Thoracic aorta (tissue), 2 donors: ENCODE data around the gene CASS4. TPM values are rescaled to one million over a fixed set of nuclear protein-coding genes. Genes with fewer than 3 reads are reported as not detected.
A peak's percentile ranks its signal among the peaks of the same experiment; 100 is the strongest.
"Not testable (repeated sequence)": the region's sequence is repeated elsewhere in the genome, so short reads cannot be mapped to it uniquely, and the experiment has no call there.

Experiments used
- ATAC-seq: fragments of 150-250 bp; one replicate; pipeline ENCODE4 v1.8.0; 2017; ENCODE audit warnings: low read depth; ENCODE audit not compliant: insufficient number of reproducible peaks, low FRiP score
- DNase-seq: peaks from one replicate; pipeline ENCODE4 v3.0.0-alpha.2; 2020; ENCODE audit warnings: low spot score
- H3K27ac ChIP-seq, 2 donors: fragments of 200-600 bp; sonication (generic); 1 replicate in 1 of 2; 2 replicates in 1 of 2; pipeline ENCODE4 v1.5.1; 2016; ENCODE audit warnings: mild to moderate bottlenecking in 2 of 2, moderate library complexity in 2 of 2
- H3K27me3 ChIP-seq: fragments of 200-600 bp; sonication (generic); replicated peaks from 2 replicates; pipeline ENCODE4 v1.6.0; 2016; ENCODE audit warnings: mild to moderate bottlenecking; ENCODE audit not compliant: insufficient read depth
- H3K36me3 ChIP-seq: fragments of 200-600 bp; sonication (generic); one replicate; pipeline ENCODE4 v1.5.1; 2016
- H3K4me1 ChIP-seq, 2 donors: fragments of 200-600 bp; sonication (generic); 1 replicate in 1 of 2; 2 replicates in 1 of 2; pipeline versions ENCODE4 v1.5.1 to v1.6.0; 2016; ENCODE audit warnings: low read depth in 2 of 2, mild to moderate bottlenecking in 1 of 2; ENCODE audit not compliant: control insufficient read depth in 1 of 2
- H3K4me3 ChIP-seq: fragments of 200-600 bp; sonication (generic); 2 replicates; pipeline ENCODE4 v1.5.1; 2016; ENCODE audit warnings: mild to moderate bottlenecking
- H3K9me3 ChIP-seq: fragments of 200-600 bp; sonication (generic); 2 replicates; pipeline ENCODE4 v1.5.1; 2016
- total RNA-seq, 2 donors: library from RNA; depleted of rRNA; stranded (reverse); fragments of >200 nt; gene quantifications; one replicate each; pipeline versions ENCODE4 v1.1.0 to v1.2.3, GENCODE V29; 2016
- TF ChIP-seq, protein P1 (sequence below): fragments of 200-600 bp; sonication (generic); IDR thresholded peaks from one replicate; pipeline ENCODE4 v1.5.1; 2019; ENCODE audit warnings: antibody characterized with exemption

The CASS4 gene
- total RNA-seq, 2 donors from 2014 or later: 3.0 to 3.1 TPM

DNA sequence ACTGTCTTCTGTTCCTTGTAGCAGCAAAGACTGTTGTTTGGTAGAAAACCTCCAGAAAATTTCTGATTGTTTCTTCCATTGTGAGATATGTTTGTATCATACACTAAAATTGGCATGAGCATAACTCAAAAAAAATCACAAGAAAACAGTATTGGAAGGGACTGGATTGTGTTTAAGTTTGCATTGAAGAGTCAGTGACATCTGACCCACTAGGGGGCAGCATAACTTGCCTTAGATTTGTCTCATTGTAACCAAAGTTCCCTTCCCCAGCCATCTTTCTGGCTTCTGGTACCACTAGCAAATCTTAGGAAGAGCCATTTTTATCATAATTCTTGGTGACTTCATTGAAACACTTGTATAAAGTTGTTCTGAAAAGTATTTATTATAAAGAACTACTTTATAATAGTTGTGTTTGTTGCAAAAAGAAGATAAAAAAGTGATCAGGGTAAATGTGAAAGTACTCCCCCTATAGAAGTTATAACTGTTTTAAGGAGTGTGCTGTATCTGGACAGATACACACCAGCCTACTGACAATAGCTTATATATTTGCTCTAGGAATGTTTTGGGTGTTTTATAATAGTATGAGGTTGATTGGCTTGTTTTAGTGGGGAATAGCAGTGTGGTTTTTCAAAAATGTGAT is 11.9 kb upstream of the CASS4 start:
- TF ChIP-seq, protein P1, sequence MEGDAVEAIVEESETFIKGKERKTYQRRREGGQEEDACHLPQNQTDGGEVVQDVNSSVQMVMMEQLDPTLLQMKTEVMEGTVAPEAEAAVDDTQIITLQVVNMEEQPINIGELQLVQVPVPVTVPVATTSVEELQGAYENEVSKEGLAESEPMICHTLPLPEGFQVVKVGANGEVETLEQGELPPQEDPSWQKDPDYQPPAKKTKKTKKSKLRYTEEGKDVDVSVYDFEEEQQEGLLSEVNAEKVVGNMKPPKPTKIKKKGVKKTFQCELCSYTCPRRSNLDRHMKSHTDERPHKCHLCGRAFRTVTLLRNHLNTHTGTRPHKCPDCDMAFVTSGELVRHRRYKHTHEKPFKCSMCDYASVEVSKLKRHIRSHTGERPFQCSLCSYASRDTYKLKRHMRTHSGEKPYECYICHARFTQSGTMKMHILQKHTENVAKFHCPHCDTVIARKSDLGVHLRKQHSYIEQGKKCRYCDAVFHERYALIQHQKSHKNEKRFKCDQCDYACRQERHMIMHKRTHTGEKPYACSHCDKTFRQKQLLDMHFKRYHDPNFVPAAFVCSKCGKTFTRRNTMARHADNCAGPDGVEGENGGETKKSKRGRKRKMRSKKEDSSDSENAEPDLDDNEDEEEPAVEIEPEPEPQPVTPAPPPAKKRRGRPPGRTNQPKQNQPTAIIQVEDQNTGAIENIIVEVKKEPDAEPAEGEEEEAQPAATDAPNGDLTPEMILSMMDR: peak; percentile 59
- peaks cover 56% of the 10 kb centered on the region for H3K36me3 ChIP-seq
- ATAC-seq: no peak

DNA sequence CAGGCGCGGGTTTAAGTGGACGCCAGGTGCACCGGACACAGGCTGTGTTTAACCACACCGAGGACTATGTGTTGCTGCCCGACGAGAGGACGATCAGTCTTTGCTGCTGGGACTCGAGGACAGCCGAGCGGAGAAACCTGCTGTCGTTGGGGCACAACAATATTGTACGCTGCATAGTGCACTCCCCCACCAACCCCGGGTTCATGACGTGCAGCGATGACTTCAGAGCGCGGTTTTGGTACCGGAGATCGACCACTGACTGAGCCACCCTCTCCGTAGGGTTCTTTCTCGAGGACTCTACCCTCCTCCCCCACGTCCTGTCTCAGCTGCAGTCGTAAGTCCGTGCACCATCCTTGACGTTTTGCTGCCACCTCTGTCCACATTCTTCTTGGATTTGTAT is 8.6 kb upstream of the CASS4 start:
- H3K36me3 ChIP-seq: peaks cover 50% of the 10 kb centered on the region
- ATAC-seq: no peak

More for the DNA sequence above, 11.9 kb upstream of the CASS4 start:
- Histone ChIP-seq H3K27me3 (no peaks in the 10 kb centered on the region), H3K27ac (no peak overlapping the region), H3K9me3 (no peaks in the 10 kb centered on the region), H3K4me3 (no peak overlapping the region), H3K4me1 (no peaks in the 10 kb centered on the region)
- peak; percentile 18 for DNase-seq

DNA sequence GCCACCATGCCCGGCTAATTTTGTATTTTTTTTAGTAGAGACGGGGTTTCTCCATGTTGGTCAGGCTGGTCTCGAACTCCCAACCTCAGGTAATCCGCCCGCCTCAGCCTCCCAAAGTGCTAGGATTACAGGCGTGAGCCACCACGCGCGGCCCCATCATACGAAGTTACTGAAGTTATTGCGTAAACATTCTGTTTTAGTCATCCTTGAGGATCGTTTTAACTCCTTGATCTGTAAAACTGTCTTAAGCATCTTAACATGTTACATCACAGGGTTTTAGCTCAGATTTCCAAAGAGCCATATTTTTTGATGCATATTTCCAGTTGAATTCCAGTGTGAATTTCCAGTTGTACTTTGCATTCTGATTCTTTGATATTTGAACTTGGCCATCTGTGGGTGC is 6.7 kb upstream of the CASS4 start:
- H3K36me3 ChIP-seq: peaks cover 36% of the 10 kb centered on the region
- DNase-seq, H3K27me3 ChIP-seq, H3K4me3 ChIP-seq, ATAC-seq, H3K9me3 ChIP-seq, H3K27ac ChIP-seq, H3K4me1 ChIP-seq: not testable (repeated sequence)

More for the DNA sequence above, 8.6 kb upstream of the CASS4 start:
- DNase-seq: no peak
- Histone ChIP-seq H3K4me1 (no peaks in the 10 kb centered on the region), H3K4me3 (no peak overlapping the region), H3K9me3 (no peaks in the 10 kb centered on the region), H3K27ac (no peak overlapping the region), H3K27me3 (no peaks in the 10 kb centered on the region)
- TF ChIP-seq, protein P1: no peak

DNA sequence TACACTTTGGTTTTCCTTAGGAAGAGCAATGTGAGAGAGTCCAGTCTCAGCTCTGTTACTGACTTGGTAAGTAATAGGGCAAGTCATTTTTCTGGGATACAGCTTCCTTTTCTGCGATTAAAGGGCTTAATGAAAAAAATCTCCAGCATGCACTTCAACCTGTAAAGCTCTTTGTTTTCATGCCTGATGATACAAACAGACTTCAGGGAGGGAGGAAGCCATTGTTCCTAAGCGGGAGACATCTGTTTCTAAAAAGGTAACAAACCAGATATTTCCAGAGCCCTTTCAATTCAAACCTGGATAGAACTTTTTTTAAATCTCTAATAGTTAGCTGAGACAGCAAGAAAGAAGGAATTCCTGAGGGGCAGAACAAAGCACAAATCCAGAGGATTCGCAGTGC is 5.2 kb upstream of the CASS4 start:
- ATAC-seq (no peak), DNase-seq (no peak)
- H3K36me3 ChIP-seq: peaks cover 27% of the 10 kb centered on the region
- no peaks in the 10 kb centered on the region for H3K9me3 ChIP-seq
- TF ChIP-seq, protein P1: no peak
- H3K27me3 ChIP-seq: no peaks in the 10 kb centered on the region
- no peaks in the 10 kb centered on the region for H3K4me1 ChIP-seq
- no peak overlapping the region for H3K27ac ChIP-seq
- no peak overlapping the region for H3K4me3 ChIP-seq

DNA sequence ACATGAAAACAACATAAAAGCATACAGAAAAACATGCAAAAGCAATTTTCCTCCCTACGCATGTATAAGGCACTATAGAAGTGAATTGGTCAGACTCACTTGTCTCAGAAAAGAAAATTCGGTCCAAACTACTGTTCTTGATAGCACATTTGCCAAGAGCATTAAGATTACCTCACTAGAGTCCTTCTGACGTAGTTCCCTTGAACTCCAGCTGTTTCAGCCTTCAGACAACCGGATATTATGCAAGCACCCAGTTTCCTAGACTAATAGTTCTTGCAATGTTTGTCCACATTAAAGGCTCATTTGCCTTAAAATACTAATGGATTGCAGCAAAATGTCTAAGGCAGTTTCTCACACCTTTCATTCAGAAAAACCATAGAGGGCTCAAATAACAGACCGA is 2.5 kb upstream of the CASS4 start:
- Histone ChIP-seq H3K27ac (no peak overlapping the region), H3K27me3 (no peaks in the 10 kb centered on the region), H3K4me3 (no peak overlapping the region), H3K4me1 (no peaks in the 10 kb centered on the region), H3K9me3 (no peaks in the 10 kb centered on the region), H3K36me3 (peaks cover 15% of the 10 kb centered on the region)
- DNase-seq (no peak), ATAC-seq (no peak)
- TF ChIP-seq, protein P1: no peak

DNA sequence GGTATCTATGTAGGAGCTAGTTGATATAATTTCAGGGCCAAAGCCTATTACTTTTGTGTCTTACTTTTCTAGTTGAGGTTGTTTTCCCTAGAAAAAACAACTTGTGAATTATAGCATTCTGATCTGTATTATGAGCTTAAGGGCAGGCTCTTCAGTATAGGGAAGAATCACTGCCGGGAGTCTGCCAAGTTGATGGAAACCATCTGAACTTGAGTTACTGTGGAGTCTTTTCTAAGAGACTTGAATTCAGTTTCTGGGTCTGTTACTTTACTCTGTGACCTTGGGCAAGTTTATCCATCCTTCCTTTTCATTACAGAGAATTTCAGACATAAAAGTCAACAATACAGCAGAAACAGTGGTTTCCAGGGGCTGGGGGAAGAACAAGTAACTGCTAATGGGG is 2.1 kb upstream of the CASS4 start:
- no peak for ATAC-seq
- DNase-seq: no peak
- Histone ChIP-seq H3K9me3 (no peaks in the 10 kb centered on the region), H3K4me1 (no peaks in the 10 kb centered on the region), H3K36me3 (peaks cover 13% of the 10 kb centered on the region), H3K27ac (no peak overlapping the region), H3K27me3 (no peaks in the 10 kb centered on the region), H3K4me3 (no peak overlapping the region)
- TF ChIP-seq, protein P1: no peak

DNA sequence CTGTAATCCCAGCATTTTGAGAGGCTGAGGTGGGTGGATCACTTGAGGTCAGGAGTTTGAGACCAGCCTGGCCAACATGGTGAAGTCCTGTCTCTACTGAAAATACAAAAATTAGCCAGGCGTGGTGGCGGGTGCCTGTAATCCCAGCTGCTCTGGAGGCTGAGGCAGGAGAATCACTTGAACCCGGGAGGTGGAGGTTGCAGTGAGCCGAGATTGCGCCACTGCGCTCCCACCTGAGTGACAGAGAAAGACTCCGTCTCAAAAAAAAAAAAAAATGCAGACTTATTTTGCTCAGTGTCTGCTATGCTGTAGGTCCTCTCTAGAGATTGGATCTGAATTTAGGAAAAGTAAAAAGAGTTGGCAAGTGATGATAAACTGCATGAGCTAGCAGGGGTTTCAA is 773 bp upstream of the CASS4 start:
- not testable (repeated sequence) for ATAC-seq, H3K27ac ChIP-seq, H3K4me1 ChIP-seq, H3K9me3 ChIP-seq, DNase-seq, H3K27me3 ChIP-seq, H3K4me3 ChIP-seq
- peaks cover 11% of the 10 kb centered on the region for H3K36me3 ChIP-seq
